HepG2 (cell line): ENCODE data around the gene SCN4B. TPM values are rescaled to one million over a fixed set of nuclear protein-coding genes. Genes with fewer than 3 reads are reported as not detected.

Source experiments
- BCL6 ChIP-seq: IDR thresholded peaks from 2 replicates; pipeline ENCODE4 v1.6.1; 2016; ENCODE audit warnings: missing genetic modification reagents, missing compliant biosample characterization
- ELF1 ChIP-seq: sonication (generic); formaldehyde crosslinking; IDR thresholded peaks from 2 replicates; pipeline ENCODE4 v1.4.0; 2020; ENCODE audit warnings: missing genetic modification reagents
- FOXA3 ChIP-seq: IDR thresholded peaks from 2 replicates; pipeline ENCODE4 v1.6.1; 2016; ENCODE audit warnings: missing genetic modification reagents, missing compliant biosample characterization
- LCORL ChIP-seq, 2 experiments: fragments of 450-650 bp in 1 of 2; sonication (generic) in 1 of 2; formaldehyde crosslinking in 1 of 2; IDR thresholded peaks; 2 replicates each; pipeline versions ENCODE4 v1.5.0 to v1.6.1; 2017 to 2020; ENCODE audit warnings: antibody characterized with exemption in 1 of 2, missing genetic modification reagents in 1 of 2
- NCOA2 ChIP-seq: sonication (generic); formaldehyde crosslinking; IDR thresholded peaks from 2 replicates; pipeline ENCODE4 v1.8.0; 2022; ENCODE audit warnings: inconsistent platforms
- NFKB2 ChIP-seq: sonication (generic); formaldehyde crosslinking; IDR thresholded peaks from 2 replicates; pipeline ENCODE4 v1.4.0; 2020; ENCODE audit warnings: missing genetic modification reagents, borderline replicate concordance
- NFYC ChIP-seq: IDR thresholded peaks from 2 replicates; pipeline ENCODE4 v1.6.1; 2016; ENCODE audit warnings: missing genetic modification reagents, missing compliant biosample characterization
- NR2F6 ChIP-seq, 2 experiments: IDR thresholded peaks; 2 replicates each; pipeline ENCODE4 v1.6.1; 2016; ENCODE audit warnings: antibody characterized with exemption in 1 of 2, mild to moderate bottlenecking in 1 of 2
- PPARG ChIP-seq: conservative IDR thresholded peaks from 2 replicates; pipeline ENCODE4 v1.6.1; 2016; ENCODE audit warnings: missing biosample characterization, missing genetic modification reagents
- RXRB ChIP-seq: IDR thresholded peaks from 2 replicates; pipeline ENCODE4 v1.6.1; 2016; ENCODE audit warnings: borderline replicate concordance, missing genetic modification reagents, missing compliant biosample characterization
- SMARCE1 ChIP-seq: fragments of 450-650 bp; IDR thresholded peaks from 2 replicates; pipeline ENCODE4 v1.6.1; 2017; ENCODE audit warnings: borderline replicate concordance
- SMC3 ChIP-seq: IDR thresholded peaks from 2 replicates; pipeline ENCODE4 v1.6.1; 2011; ENCODE audit warnings: low read length, improper control_type of control experiment
- SRSF1 ChIP-seq: fragments of 200-400 bp; formaldehyde crosslinking; optimal IDR thresholded peaks from 2 replicates; pipeline ENCODE3; 2017; ENCODE audit warnings: mild to moderate bottlenecking, low read depth, low read length, moderate library complexity
- STAT5B ChIP-seq: sonication (generic); formaldehyde crosslinking; IDR thresholded peaks from 2 replicates; pipeline ENCODE4 v1.4.0; 2020; ENCODE audit warnings: missing genetic modification reagents
- ZFY ChIP-seq: sonication (generic); formaldehyde crosslinking; IDR thresholded peaks from 2 replicates; pipeline ENCODE4 v1.4.0; 2020; ENCODE audit warnings: missing genetic modification reagents
- ZNF317 ChIP-seq: sonication (generic); formaldehyde crosslinking; IDR thresholded peaks from 2 replicates; pipeline ENCODE4 v1.5.0; 2020; ENCODE audit warnings: mild to moderate bottlenecking, missing genetic modification reagents
- ZNF382 ChIP-seq: sonication (generic); formaldehyde crosslinking; IDR thresholded peaks from 2 replicates; pipeline ENCODE4 v1.5.0; 2020; ENCODE audit warnings: missing genetic modification reagents, mild to moderate bottlenecking, borderline replicate concordance
- ZNF501 ChIP-seq: sonication (generic); formaldehyde crosslinking; IDR thresholded peaks from 2 replicates; pipeline ENCODE4 v1.5.1; 2020; ENCODE audit warnings: mild to moderate bottlenecking, moderate library complexity, missing genetic modification reagents
- ZNF772 ChIP-seq: sonication (generic); formaldehyde crosslinking; IDR thresholded peaks from 2 replicates; pipeline ENCODE4 v1.5.0; 2020; ENCODE audit warnings: mild to moderate bottlenecking, missing genetic modification reagents
- ZNF777 ChIP-seq: sonication (generic); formaldehyde crosslinking; IDR thresholded peaks from 2 replicates; pipeline ENCODE4 v1.4.0; 2020; ENCODE audit warnings: missing genetic modification reagents
- ZNF83 ChIP-seq: sonication (generic); formaldehyde crosslinking; IDR thresholded peaks from 2 replicates; pipeline ENCODE4 v1.4.0; 2020; ENCODE audit warnings: missing genetic modification reagents, mild to moderate bottlenecking, borderline replicate concordance
- ZSCAN31 ChIP-seq: sonication (generic); formaldehyde crosslinking; IDR thresholded peaks from 2 replicates; pipeline ENCODE4 v1.5.0; 2020; ENCODE audit warnings: low read depth, mild to moderate bottlenecking, missing genetic modification reagents
- polyA plus RNA-seq, 8 experiments: library from polyadenylated mRNA; depleted of rRNA in 3 of 8; stranded (reverse) in 7 of 8; unstranded in 1 of 8; fragments of >200 nt; fragmentation: Illumina TruSeq in 4 of 8; extraction: Trizol in 4 of 8; gene quantifications; 2 replicates each; pipeline versions ENCODE4 v1.2.1 to v1.2.3, GENCODE V29; 2011 to 2016; ENCODE audit warnings: low read depth in 4 of 8, missing spikeins in 1 of 8, mixed read lengths in 1 of 8; ENCODE audit not compliant: insufficient read depth in 1 of 8
- total RNA-seq, 5 experiments: library from RNA; depleted of rRNA; stranded (reverse); fragments of >200 nt; fragmentation: Illumina TruSeq; extraction: Trizol; gene quantifications; 2 replicates each; pipeline ENCODE4 v1.2.3, GENCODE V29; 2016; ENCODE audit warnings: low read depth in 1 of 5
- TF ChIP-seq, protein P1 (sequence below): sonication (generic); formaldehyde crosslinking; IDR thresholded peaks from 2 replicates; pipeline ENCODE4 v1.9.0; 2021; ENCODE audit warnings: missing genetic modification reagents, mild to moderate bottlenecking, borderline replicate concordance
- TF ChIP-seq, protein P2 (sequence below): sonication (generic); formaldehyde crosslinking; IDR thresholded peaks from 2 replicates; pipeline ENCODE4 v1.4.0; 2020; ENCODE audit warnings: missing genetic modification reagents
- TF ChIP-seq, protein P3 (sequence below): IDR thresholded peaks from 2 replicates; pipeline ENCODE4 v1.6.1; 2016

SCN4B gene
- total and polyA plus RNA-seq, 2 of the 13 experiments (the other 11 are each of a cell fraction or from before 2014, with no cell fraction given), result 0.04 to 0.29 TPM

DNA sequence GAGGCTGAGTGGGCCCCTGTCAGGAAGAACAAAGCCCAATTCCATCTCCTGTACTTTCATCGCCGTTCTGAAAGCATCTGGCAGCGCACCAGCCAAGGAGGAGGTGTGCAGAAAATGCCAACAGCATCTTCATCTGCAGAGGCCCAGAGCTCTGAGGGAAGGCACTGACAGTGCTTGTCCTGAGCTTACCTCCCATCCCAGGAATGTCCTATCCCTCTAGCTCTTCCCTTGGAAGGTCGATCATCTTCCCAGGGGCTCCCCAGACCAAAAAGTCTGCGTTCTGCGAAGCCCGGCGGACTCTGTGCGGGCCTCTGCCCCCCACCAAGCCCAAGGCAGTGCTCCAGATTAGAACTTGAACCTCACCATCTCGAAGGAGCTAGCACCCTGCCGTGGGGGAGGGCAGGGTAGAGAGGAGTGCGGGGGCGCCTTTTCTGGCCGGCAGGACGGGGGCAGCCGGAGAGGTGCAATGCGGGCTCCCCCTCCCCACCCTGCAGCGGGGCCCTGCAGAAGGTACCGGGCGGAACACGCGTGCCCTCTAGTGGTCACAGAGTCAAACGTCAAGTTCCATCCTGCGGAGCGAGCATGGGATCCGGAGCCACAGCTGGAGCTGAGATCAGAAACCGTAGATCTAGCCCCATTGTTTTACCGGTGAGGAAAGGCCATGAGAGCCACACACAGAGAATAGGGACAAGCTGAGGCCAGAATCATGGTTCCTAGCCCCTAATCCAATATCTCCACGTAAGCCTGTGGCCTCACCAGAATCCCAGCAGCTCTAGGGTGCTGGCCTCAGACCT, 18.8 kb upstream of the SCN4B start (continued):
- TF ChIP-seq NFYC (CRISPR knock-in tag) (no peak), NFKB2 (CRISPR knock-in tag) (peak; percentile 42; the same call in 1 of the 2 replicates), ZNF83 (CRISPR knock-in tag) (no peak), ZNF777 (CRISPR knock-in tag) (0 out of 2 replicates have a peak, but pooled peaks have one; percentile 25), PPARG (CRISPR knock-in tag) (peak; percentile 34; the same call in 1 of the 2 replicates), ZNF317 (no peak), SRSF1 (peak; percentile 42), RXRB (CRISPR knock-in tag) (peak; percentile 23; the same call in 1 of the 2 replicates), ZNF501 (CRISPR knock-in tag) (peak; percentile 31; the same call in 1 of the 2 replicates), SMC3 (peak; percentile 40; the same call in 1 of the 2 replicates), NR2F6 (IDR thresholded peaks at IDR 0.05) (no peak), NR2F6 (CRISPR knock-in tag; IDR thresholded peaks at IDR 0.05) (0 out of 2 replicates have a peak, but pooled peaks have one; percentile 15), NCOA2 (CRISPR knock-in tag) (0 out of 2 replicates have a peak, but pooled peaks have one; percentile 26), ZNF772 (CRISPR knock-in tag) (no peak), FOXA3 (CRISPR knock-in tag) (0 out of 2 replicates have a peak, but pooled peaks have one; percentile 19), STAT5B (CRISPR knock-in tag) (no peak), ELF1 (CRISPR knock-in tag) (peak; percentile 11; the same call in 1 of the 2 replicates), ZSCAN31 (CRISPR knock-in tag) (0 out of 2 replicates have a peak, but pooled peaks have one; percentile 33), BCL6 (CRISPR knock-in tag) (0 out of 2 replicates have a peak, but pooled peaks have one; percentile 13), ZNF382 (no peak), SMARCE1 (no peak), ZFY (peak; percentile 14; the same call in 1 of the 2 replicates), LCORL (IDR thresholded peaks at IDR 0.05) (no peak), LCORL (CRISPR knock-in tag; IDR thresholded peaks at IDR 0.05) (0 out of 2 replicates have a peak, but pooled peaks have one; percentile 47)
- TF ChIP-seq, protein P1, sequence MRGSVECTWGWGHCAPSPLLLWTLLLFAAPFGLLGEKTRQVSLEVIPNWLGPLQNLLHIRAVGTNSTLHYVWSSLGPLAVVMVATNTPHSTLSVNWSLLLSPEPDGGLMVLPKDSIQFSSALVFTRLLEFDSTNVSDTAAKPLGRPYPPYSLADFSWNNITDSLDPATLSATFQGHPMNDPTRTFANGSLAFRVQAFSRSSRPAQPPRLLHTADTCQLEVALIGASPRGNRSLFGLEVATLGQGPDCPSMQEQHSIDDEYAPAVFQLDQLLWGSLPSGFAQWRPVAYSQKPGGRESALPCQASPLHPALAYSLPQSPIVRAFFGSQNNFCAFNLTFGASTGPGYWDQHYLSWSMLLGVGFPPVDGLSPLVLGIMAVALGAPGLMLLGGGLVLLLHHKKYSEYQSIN (CRISPR knock-in tag), result no peak
- TF ChIP-seq, protein P2, sequence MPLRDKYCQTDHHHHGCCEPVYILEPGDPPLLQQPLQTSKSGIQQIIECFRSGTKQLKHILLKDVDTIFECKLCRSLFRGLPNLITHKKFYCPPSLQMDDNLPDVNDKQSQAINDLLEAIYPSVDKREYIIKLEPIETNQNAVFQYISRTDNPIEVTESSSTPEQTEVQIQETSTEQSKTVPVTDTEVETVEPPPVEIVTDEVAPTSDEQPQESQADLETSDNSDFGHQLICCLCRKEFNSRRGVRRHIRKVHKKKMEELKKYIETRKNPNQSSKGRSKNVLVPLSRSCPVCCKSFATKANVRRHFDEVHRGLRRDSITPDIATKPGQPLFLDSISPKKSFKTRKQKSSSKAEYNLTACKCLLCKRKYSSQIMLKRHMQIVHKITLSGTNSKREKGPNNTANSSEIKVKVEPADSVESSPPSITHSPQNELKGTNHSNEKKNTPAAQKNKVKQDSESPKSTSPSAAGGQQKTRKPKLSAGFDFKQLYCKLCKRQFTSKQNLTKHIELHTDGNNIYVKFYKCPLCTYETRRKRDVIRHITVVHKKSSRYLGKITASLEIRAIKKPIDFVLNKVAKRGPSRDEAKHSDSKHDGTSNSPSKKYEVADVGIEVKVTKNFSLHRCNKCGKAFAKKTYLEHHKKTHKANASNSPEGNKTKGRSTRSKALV (CRISPR knock-in tag), result no peak
- TF ChIP-seq, protein P3, sequence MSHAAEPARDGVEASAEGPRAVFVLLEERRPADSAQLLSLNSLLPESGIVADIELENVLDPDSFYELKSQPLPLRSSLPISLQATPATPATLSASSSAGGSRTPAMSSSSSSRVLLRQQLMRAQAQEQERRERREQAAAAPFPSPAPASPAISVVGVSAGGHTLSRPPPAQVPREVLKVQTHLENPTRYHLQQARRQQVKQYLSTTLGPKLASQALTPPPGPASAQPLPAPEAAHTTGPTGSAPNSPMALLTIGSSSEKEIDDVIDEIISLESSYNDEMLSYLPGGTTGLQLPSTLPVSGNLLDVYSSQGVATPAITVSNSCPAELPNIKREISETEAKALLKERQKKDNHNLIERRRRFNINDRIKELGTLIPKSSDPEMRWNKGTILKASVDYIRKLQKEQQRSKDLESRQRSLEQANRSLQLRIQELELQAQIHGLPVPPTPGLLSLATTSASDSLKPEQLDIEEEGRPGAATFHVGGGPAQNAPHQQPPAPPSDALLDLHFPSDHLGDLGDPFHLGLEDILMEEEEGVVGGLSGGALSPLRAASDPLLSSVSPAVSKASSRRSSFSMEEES (CRISPR knock-in tag), result no peak
